Stomach smooth muscle (tissue), 2 donors: ENCODE results near the gene EIF2D.

Experiments used
- H3K27ac ChIP-seq: one replicate; pipeline ENCODE4 v1.7.0; 2013; ENCODE audit warnings: mild to moderate bottlenecking, low read length, inconsistent platforms
- H3K27me3 ChIP-seq, 2 donors: one replicate each; pipeline ENCODE4 v1.7.0; 2013; ENCODE audit warnings: low read length in 2 of 2; ENCODE audit not compliant: insufficient read depth in 2 of 2, control insufficient read depth in 1 of 2
- H3K36me3 ChIP-seq, 2 donors: one replicate each; pipeline ENCODE4 v1.7.0; 2013; ENCODE audit warnings: low read length in 2 of 2; ENCODE audit not compliant: control insufficient read depth in 2 of 2, insufficient read depth in 2 of 2
- H3K4me1 ChIP-seq: one replicate; pipeline ENCODE4 v1.7.0; 2013; ENCODE audit warnings: low read length; ENCODE audit not compliant: control insufficient read depth, insufficient read depth
- H3K4me3 ChIP-seq, 2 donors: one replicate each; pipeline ENCODE4 v1.7.0; 2013; ENCODE audit warnings: low read length in 2 of 2
- H3K9ac ChIP-seq, 2 donors: one replicate each; pipeline ENCODE4 v1.7.0; 2013; ENCODE audit warnings: low read length in 2 of 2, mild to moderate bottlenecking in 1 of 2
- H3K9me3 ChIP-seq, 2 donors: one replicate each; pipeline ENCODE4 v1.7.0; 2013; ENCODE audit warnings: low read length in 2 of 2; ENCODE audit not compliant: control insufficient read depth in 2 of 2
- donor health status: healthy.
- donor health status: Pancreatic carcinoma.

EIF2D gene

GRCh38 chr1:206556750-206557635 lies 55.3 kb downstream of the EIF2D start:
- no peaks in the 10 kb centered on the region for H3K36me3 ChIP-seq
- H3K9me3 ChIP-seq, result no peaks in the 10 kb centered on the region
- H3K9ac ChIP-seq, result peak overlapping the region; percentile 26 to 55
- H3K4me3 ChIP-seq, result peak overlapping the region; percentile 66 to 73
- peaks cover 22% of the 10 kb centered on the region for H3K4me1 ChIP-seq
- H3K27me3 ChIP-seq, result peaks cover 0 to 2% of the 10 kb centered on the region in 2 donors
- H3K27ac ChIP-seq, result peak overlapping the region; percentile 18

GRCh38 chr1:206556047-206556749 lies 56.1 kb downstream of the EIF2D start:
- no peaks in the 10 kb centered on the region for H3K36me3 ChIP-seq
- H3K4me3 ChIP-seq, result no peak overlapping the region
- H3K4me1 ChIP-seq, result peaks cover 22% of the 10 kb centered on the region
- H3K27ac ChIP-seq, result no peak overlapping the region
- H3K9me3 ChIP-seq, result no peaks in the 10 kb centered on the region
- H3K9ac ChIP-seq, result no peak overlapping the region
- H3K27me3 ChIP-seq, result peaks cover 0 to 2% of the 10 kb centered on the region in 2 donors

DNA sequence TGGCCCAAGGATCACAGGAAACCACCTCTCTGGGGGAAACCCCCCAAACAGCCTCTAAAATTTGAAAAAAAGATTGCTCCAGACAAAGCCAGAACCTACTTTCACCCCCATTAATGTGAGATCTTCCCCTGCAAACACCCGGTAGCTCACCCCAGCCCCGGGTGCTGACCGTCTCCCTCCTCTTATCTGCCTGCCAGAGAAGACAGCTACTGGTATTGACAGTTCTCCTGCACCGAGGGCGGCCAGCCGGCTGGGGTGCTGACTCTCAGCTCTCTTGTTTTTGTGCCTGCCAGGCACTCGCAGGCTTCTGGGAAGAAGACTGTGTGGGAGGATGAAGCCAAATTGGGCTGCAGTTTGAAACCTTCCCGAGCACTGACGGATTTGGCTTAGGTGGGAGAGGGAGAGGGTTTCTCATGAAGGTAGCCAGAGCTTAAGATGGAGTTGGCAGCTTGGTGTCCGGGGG lies 56.8 kb downstream of the EIF2D start:
- Histone ChIP-seq H3K36me3 (no peaks in the 10 kb centered on the region), H3K9ac (no peak overlapping the region), H3K27me3 (peaks cover 0 to 2% of the 10 kb centered on the region in 2 donors), H3K27ac (no peak overlapping the region), H3K9me3 (no peaks in the 10 kb centered on the region), H3K4me3 (no peak overlapping the region), H3K4me1 (peaks cover 22% of the 10 kb centered on the region)

- H3K4me3 ChIP-seq, result no peak overlapping the region
- H3K27ac ChIP-seq, result no peak overlapping the region
- no peak overlapping the region for H3K9ac ChIP-seq
- no peaks in the 10 kb centered on the region for H3K36me3 ChIP-seq
- peaks cover 19% of the 10 kb centered on the region for H3K4me1 ChIP-seq
- peaks cover 0 to 2% of the 10 kb centered on the region in 2 donors for H3K27me3 ChIP-seq
- no peaks in the 10 kb centered on the region for H3K9me3 ChIP-seq
These were observed 57.4 kb downstream of the EIF2D start for GRCh38 chr1:206554701-206555472.

DNA sequence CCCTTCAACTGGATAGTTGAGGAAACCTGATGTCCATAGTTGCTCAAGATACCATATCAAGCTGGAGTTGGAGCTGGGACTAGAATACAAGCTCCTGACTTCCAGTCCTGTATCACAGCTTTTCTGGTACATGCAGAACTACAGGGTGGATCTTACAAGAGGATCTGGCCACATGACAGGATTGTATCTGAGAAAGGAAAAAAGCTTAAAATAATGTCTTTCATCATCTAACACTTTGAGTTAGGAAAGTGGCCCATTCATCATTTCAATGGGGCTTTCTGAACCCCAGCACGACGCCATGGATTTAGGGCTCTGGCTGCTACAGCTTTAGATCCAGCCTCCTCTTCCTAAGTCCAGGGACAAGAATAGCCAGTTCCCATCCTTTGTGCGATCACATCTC lies 58.1 kb downstream of the EIF2D start:
- Histone ChIP-seq H3K9ac (no peak overlapping the region), H3K4me1 (peaks cover 19% of the 10 kb centered on the region), H3K36me3 (no peaks in the 10 kb centered on the region), H3K27me3 (no peaks in the 10 kb centered on the region), H3K4me3 (no peak overlapping the region), H3K9me3 (no peaks in the 10 kb centered on the region), H3K27ac (no peak overlapping the region)

DNA sequence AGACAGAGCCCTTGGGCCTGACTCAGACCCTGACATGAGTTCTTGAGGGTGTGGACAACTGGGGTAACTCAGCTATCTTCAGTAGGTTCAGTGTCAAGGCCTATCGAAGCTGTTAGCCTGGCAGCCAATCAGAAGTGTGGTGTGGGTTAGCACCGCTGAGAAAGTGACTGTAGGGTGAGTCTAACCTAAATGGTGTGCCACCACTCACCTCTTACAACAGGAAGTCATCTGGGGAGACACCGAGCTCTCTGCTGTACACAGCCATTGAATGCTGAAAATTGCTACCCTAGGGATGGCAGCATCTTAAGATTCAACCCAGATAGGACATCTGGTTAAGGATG lies 60.3 kb downstream of the EIF2D start:
- Histone ChIP-seq H3K36me3 (no peaks in the 10 kb centered on the region), H3K9me3 (no peaks in the 10 kb centered on the region), H3K9ac (no peak overlapping the region), H3K4me3 (no peak overlapping the region), H3K27me3 (no peaks in the 10 kb centered on the region), H3K4me1 (peaks cover 11% of the 10 kb centered on the region), H3K27ac (no peak overlapping the region)

- Histone ChIP-seq H3K27me3 (no peaks in the 10 kb centered on the region), H3K27ac (no peak overlapping the region), H3K36me3 (no peaks in the 10 kb centered on the region)
These were observed 60.8 kb downstream of the EIF2D start for GRCh38 chr1:206551296-206551985.

DNA sequence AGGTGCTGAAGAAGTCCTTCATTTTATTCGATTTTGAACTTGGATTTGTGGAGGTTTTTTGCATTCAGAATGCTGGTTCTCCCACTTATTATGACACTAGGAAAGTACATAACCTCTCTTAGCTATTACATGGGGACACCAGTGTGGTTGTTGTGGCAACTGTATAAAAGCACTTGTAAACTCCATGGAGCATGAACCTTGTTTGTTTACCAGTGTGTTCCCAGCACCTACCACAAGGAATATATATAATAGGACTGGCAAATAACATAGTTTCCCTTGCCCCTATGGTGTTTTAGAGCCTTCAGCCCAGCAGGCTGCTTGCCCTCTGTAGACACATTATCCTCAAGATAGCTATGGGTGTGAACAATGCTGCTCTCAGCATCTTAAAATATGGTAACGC lies 61.8 kb downstream of the EIF2D start:
- Histone ChIP-seq H3K9me3 (no peaks in the 10 kb centered on the region), H3K9ac (no peak overlapping the region), H3K4me1 (peaks cover under 1% of the 10 kb centered on the region), H3K27me3 (no peaks in the 10 kb centered on the region), H3K4me3 (no peak overlapping the region), H3K27ac (no peak overlapping the region), H3K36me3 (no peaks in the 10 kb centered on the region)

More at GRCh38 chr1:206551296-206551985, 60.8 kb downstream of the EIF2D start:
- Histone ChIP-seq H3K9ac (no peak overlapping the region), H3K9me3 (no peaks in the 10 kb centered on the region), H3K4me3 (no peak overlapping the region), H3K4me1 (peaks cover 10% of the 10 kb centered on the region)

- H3K9ac ChIP-seq, result no peak overlapping the region
- no peak overlapping the region for H3K27ac ChIP-seq
- no peak overlapping the region for H3K4me3 ChIP-seq
- peaks cover 4% of the 10 kb centered on the region for H3K4me1 ChIP-seq
- no peaks in the 10 kb centered on the region for H3K36me3 ChIP-seq
- no peaks in the 10 kb centered on the region for H3K27me3 ChIP-seq
- H3K9me3 ChIP-seq, result no peaks in the 10 kb centered on the region
These were observed 65.2 kb downstream of the EIF2D start for GRCh38 chr1:206547104-206547503.

DNA sequence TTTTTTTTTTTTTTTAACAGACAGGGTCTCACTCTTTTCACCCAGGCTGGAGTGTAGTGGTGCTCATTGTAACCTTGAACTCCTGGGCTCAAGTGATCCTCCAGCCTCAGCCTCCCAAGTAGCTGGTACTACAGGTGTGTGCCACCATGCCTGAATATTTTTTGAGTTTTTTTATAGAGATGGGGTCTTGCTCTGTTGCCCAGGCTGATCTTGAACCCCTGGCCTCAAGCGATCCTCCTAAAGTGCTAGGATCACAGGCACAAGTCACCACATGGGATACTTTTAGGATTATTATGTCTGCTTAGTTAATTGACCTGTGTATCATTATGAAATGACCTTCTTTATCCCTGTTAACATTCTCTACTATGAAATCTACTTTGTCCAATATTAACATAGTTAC lies 66.9 kb downstream of the EIF2D start:
- Histone ChIP-seq H3K4me1 (peaks cover 4% of the 10 kb centered on the region), H3K9me3 (no peaks in the 10 kb centered on the region), H3K27me3 (no peaks in the 10 kb centered on the region), H3K9ac (no peak overlapping the region), H3K36me3 (no peaks in the 10 kb centered on the region), H3K27ac (no peak overlapping the region), H3K4me3 (no peak overlapping the region)
